Nephron progenitor cell (in vitro differentiated cells): ENCODE measurements around the gene PRKG1.

Experiments used
- DNase-seq: peaks from one replicate; pipeline ENCODE4 v3.0.0; 2021
- H3K27ac Mint-ChIP-seq: 2 replicates; pipeline ENCODE4 v1.8.0; 2021; ENCODE audit warnings: mild to moderate bottlenecking, moderate library complexity, mixed read lengths
- H3K27me3 Mint-ChIP-seq: 2 replicates; pipeline ENCODE4 v1.8.0; 2021; ENCODE audit warnings: mild to moderate bottlenecking, low read depth, mixed read lengths; ENCODE audit not compliant: poor library complexity
- H3K36me3 Mint-ChIP-seq: 2 replicates; pipeline ENCODE4 v1.8.0; 2021; ENCODE audit warnings: low read depth, mixed read lengths
- H3K4me1 Mint-ChIP-seq: 2 replicates; pipeline ENCODE4 v1.8.0; 2021; ENCODE audit warnings: mixed read lengths
- H3K4me3 Mint-ChIP-seq: 2 replicates; pipeline ENCODE4 v1.8.0; 2021; ENCODE audit warnings: mild to moderate bottlenecking, moderate library complexity, mixed read lengths
- H3K9me3 Mint-ChIP-seq: 2 replicates; pipeline ENCODE4 v1.8.0; 2021; ENCODE audit warnings: mild to moderate bottlenecking, moderate library complexity, mixed read lengths
- CTCF ChIP-seq: fragments of 200-600 bp; sonication (generic); IDR thresholded peaks from 2 replicates; pipeline ENCODE4 v1.5.0; 2021; ENCODE audit warnings: antibody characterized with exemption

Gene PRKG1

GRCh38 chr10:52020702-52021101 is 946.4 kb downstream of the PRKG1 start:
- Mint-ChIP-seq H3K27ac (peak overlapping the region; percentile 95), H3K4me3 (no peak overlapping the region), H3K9me3 (peaks cover 41% of the 10 kb centered on the region), H3K4me1 (peaks cover 51% of the 10 kb centered on the region), H3K27me3 (peaks cover 3% of the 10 kb centered on the region), H3K36me3 (peaks cover 25% of the 10 kb centered on the region)
- DNase-seq = no peak
- TF ChIP-seq CTCF = no peak

- Mint-ChIP-seq H3K4me3 (no peak overlapping the region), H3K4me1 (peaks cover 41% of the 10 kb centered on the region), H3K27me3 (peaks cover 3% of the 10 kb centered on the region), H3K9me3 (peaks cover 35% of the 10 kb centered on the region), H3K27ac (no peak overlapping the region), H3K36me3 (peaks cover 14% of the 10 kb centered on the region)
- no peak for TF ChIP-seq CTCF
- no peak for DNase-seq
These were observed 952.9 kb downstream of the PRKG1 start for GRCh38 chr10:52027055-52027705.

- no peak overlapping the region for H3K27ac Mint-ChIP-seq
- peaks cover 48% of the 10 kb centered on the region for H3K4me1 Mint-ChIP-seq
- H3K36me3 Mint-ChIP-seq = peaks cover 8% of the 10 kb centered on the region
- no peak overlapping the region for H3K4me3 Mint-ChIP-seq
- no peak for DNase-seq
- peaks cover 24% of the 10 kb centered on the region for H3K9me3 Mint-ChIP-seq
- no peak for TF ChIP-seq CTCF
- H3K27me3 Mint-ChIP-seq = no peaks in the 10 kb centered on the region
These were observed 954.2 kb downstream of the PRKG1 start for GRCh38 chr10:52028523-52028858.

- Mint-ChIP-seq H3K27ac (no peak overlapping the region), H3K36me3 (peaks cover 4% of the 10 kb centered on the region)
- no peak for TF ChIP-seq CTCF
These were observed 955.3 kb downstream of the PRKG1 start for GRCh38 chr10:52029628-52030027.

GRCh38 chr10:52030051-52030790 is 955.9 kb downstream of the PRKG1 start:
- TF ChIP-seq CTCF = no peak
- Mint-ChIP-seq H3K27me3 (no peaks in the 10 kb centered on the region), H3K27ac (no peak overlapping the region), H3K9me3 (peaks cover 10% of the 10 kb centered on the region), H3K36me3 (peaks cover 4% of the 10 kb centered on the region), H3K4me3 (no peak overlapping the region), H3K4me1 (peaks cover 63% of the 10 kb centered on the region)
- DNase-seq = no peak

More at GRCh38 chr10:52029628-52030027, 955.3 kb downstream of the PRKG1 start:
- Mint-ChIP-seq H3K4me1 (peaks cover 57% of the 10 kb centered on the region), H3K9me3 (peaks cover 14% of the 10 kb centered on the region), H3K27me3 (no peaks in the 10 kb centered on the region), H3K4me3 (no peak overlapping the region)
- DNase-seq = no peak

GRCh38 chr10:52030975-52031374 is 956.7 kb downstream of the PRKG1 start:
- Mint-ChIP-seq H3K4me1 (peaks cover 69% of the 10 kb centered on the region), H3K9me3 (peaks cover 4% of the 10 kb centered on the region), H3K27me3 (no peaks in the 10 kb centered on the region), H3K36me3 (peaks cover 4% of the 10 kb centered on the region), H3K4me3 (no peak overlapping the region), H3K27ac (no peak overlapping the region)
- no peak for DNase-seq
- TF ChIP-seq CTCF = no peak
